Gastroesophageal sphincter (tissue), 3 donors: ENCODE results near the gene SSBP2.

Experiments used
- EP300 ChIP-seq: sonication (generic); formaldehyde crosslinking; IDR thresholded peaks from one replicate; pipeline ENCODE4 v1.6.1; 2017; ENCODE audit warnings: antibody characterized with exemption, mild to moderate bottlenecking
- POLR2A ChIP-seq, 2 donors: fragments of 450-650 bp; IDR thresholded peaks; one replicate each; pipeline ENCODE4 v1.6.1; 2017; ENCODE audit warnings: antibody characterized with exemption in 2 of 2, mild to moderate bottlenecking in 2 of 2, moderate library complexity in 1 of 2
- POLR2AphosphoS5 ChIP-seq: sonication (generic); formaldehyde crosslinking; IDR thresholded peaks from one replicate; pipeline ENCODE4 v1.6.1; 2017; ENCODE audit warnings: antibody characterized with exemption
- TF ChIP-seq, protein P1 (sequence below), 4 experiments: fragments of 200-600 bp in 2 of 4; fragments of 450-650 bp in 2 of 4; sonication (generic) in 1 of 4; IDR thresholded peaks; one replicate each; pipeline ENCODE4 v1.5.1; 2017 to 2019; ENCODE audit warnings: antibody characterized with exemption in 4 of 4, mild to moderate bottlenecking in 2 of 4, moderate library complexity in 2 of 4

DNA sequence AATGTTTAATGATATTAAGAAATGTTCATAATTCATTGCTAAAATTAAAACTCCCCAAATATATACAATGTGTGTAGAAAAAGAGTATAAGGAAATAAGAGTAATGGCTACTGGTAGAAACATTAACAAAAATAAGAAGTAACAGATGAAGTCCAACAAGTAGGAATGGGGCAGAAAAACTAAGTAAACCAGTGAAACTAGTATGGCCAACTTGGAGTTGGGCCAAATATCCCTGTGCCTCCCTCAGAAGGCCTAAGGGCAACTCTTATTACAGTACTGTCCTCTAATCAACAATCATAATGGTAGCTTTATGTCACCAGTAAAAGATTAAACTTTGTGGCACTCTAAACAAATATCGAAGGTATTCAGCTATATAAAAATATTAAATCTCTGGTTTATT is 93.5 kb downstream of the SSBP2 start:
- TF ChIP-seq POLR2A (IDR thresholded peaks at IDR 0.05) = no peak
- TF ChIP-seq EP300 = no peak
- TF ChIP-seq, protein P1, sequence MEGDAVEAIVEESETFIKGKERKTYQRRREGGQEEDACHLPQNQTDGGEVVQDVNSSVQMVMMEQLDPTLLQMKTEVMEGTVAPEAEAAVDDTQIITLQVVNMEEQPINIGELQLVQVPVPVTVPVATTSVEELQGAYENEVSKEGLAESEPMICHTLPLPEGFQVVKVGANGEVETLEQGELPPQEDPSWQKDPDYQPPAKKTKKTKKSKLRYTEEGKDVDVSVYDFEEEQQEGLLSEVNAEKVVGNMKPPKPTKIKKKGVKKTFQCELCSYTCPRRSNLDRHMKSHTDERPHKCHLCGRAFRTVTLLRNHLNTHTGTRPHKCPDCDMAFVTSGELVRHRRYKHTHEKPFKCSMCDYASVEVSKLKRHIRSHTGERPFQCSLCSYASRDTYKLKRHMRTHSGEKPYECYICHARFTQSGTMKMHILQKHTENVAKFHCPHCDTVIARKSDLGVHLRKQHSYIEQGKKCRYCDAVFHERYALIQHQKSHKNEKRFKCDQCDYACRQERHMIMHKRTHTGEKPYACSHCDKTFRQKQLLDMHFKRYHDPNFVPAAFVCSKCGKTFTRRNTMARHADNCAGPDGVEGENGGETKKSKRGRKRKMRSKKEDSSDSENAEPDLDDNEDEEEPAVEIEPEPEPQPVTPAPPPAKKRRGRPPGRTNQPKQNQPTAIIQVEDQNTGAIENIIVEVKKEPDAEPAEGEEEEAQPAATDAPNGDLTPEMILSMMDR (IDR thresholded peaks at IDR 0.05) = no peak
- TF ChIP-seq POLR2AphosphoS5 = no peak
